Hematopoietic multipotent progenitor cell (in vitro differentiated cells): Measurements from ENCODE around the gene DNAJB6. TPM values are rescaled to one million over a fixed set of nuclear protein-coding genes. Genes with fewer than 3 reads are reported as not detected.
A peak's percentile ranks its signal among the peaks of the same experiment; 100 is the strongest.

ENCODE experiments used
- DNase-seq, 3 donors: peaks; one replicate each; pipeline ENCODE4 v3.0.0-alpha.2; 2011 to 2015; ENCODE audit warnings: low read depth in 2 of 3, low spot score in 2 of 3
- total RNA-seq: library from RNA; depleted of rRNA; stranded (reverse); fragments of >200 nt; gene quantifications from one replicate; pipeline ENCODE4 v1.2.3, GENCODE V29; 2012

Gene DNAJB6
- total RNA-seq: 106 TPM

DNA sequence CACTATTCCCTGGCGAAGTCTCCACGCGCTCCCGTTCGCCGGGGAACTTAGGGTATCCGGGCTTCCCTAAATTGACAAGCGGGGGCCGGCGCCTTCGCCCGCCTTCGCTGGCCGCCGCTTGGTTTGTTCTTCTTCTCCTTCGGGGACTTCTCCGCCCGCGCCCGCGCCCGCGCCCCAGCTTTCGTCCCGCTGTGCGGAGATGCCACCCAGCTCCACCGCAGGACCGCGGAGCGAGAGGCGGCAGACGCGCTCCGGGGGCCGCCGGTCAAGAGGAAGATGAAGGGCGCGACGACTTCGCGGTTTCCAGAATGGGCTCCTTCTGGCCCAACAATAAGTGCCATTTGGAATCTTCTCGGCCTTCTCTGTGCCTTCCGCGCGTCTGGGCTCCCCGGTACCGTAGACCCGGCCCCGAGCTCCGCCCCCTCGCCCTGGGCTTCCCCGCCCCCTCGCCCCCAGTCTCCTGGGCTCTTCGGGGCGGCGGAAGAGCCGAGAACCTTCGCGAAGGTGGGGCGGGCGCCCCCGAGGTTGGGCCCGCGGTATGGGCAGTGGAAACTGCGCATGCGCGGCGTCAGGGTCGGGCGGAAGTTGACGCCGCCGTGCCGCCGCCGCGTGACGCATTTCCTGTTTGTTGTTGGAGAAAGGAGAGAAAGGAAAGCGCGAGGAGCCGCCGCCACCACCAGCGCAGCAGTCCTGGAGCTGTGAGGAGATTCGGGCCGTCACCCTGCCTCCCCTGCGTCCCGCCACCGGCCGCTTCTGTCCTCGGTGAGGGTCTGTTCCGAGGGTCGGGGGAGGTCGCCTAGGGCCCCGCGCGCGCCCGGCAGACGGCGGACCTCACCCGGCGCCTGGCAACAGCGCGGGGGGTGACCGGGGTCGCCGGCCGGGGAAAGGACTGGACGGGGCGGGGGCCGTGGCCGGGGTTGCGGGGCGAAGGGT is at the start of gene DNAJB6:
Gene DNAJB6 (plus strand): TSS at position 622 of the 933 bp plus-strand sequence. CDS start 21,569 bp downstream, outside the sequence.
- peak; percentile 95 to 98 (median 97) for DNase-seq

DNA sequence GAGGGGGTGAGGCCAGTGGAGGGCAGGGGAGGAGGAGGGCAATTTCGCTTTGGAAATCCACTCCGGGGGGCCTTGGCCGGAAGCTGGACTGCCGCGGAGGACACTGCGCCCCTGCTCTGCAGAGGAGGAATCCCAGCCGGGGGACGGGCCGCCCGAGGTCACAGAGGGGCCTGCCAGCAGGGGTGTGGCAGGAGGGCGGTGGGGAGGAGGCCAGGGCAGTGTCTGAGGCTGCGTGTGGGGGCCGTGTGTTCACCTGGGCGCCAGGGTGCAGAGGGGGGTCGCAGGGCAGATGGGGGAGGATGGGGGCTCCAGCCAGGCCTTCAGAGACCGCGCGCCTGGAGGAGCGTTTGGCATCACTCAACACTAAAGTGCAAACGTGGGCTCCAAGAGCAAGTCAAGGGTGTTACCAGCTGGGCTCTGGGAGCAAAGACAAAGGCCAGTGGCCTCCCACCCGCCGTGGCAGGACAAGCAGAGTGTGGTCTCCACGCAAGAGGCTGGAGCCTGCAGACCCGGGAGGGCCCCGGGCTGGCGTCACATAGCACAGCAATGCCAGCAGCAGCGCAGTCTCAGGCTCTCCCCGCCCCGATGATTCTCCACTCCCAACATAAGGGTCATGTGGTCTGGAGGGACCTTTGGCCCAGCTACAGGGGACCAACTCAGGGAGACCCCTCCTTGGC is 45.3 kb upstream of the DNAJB6 start:
- DNase-seq: no peak

DNA sequence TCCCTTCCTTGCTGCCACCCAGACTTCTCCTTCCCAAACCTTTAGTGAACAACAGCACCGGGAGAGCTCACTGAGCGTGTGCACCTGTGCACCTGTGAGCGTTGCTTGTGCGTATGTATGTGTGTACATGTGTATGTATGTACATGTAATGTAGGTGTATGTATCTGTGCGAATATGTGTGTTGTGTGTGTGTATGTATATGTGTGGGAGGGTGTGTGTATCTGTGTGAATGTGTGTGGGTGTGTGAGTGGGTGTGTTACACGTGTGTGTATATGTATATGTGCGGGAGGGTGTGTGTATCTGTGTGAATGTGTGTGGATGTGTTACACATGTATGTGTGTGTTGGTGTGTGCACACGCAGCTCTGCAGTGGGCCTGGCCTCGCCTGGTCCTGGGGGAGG is 44.5 kb upstream of the DNAJB6 start:
- no peak for DNase-seq

DNA sequence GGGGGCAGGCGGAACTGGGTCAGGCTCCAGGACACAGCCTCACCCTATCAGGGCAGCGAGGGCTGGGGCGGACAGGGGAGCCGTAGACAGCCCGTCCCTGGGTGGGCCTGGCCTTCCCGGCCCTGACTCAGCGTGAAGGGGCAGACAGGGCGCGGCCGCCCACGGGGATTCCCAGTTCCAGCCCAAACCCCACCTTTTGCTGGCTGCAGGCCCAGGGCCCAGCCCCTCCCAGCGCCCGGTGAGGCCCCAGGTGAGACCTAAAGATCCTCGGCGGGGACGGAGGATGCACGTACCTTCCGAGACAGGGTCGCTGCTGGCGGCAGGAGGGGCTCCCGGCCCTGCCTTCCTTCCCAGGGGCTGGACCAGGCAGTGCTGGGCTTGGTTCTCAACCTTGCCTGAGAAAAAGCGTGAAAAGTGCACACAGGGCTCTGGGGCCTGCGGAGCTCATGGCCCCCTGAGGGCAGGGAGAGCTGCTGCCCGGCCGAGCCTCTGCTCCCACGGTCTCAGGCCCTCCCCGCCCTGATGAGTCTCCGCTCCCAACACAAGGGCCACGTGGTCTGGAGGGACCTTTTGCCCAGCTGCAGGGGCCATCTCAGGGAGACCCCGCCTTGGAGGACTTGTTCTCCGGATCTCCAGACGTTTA is 43.9 kb upstream of the DNAJB6 start:
- DNase-seq: no peak

DNA sequence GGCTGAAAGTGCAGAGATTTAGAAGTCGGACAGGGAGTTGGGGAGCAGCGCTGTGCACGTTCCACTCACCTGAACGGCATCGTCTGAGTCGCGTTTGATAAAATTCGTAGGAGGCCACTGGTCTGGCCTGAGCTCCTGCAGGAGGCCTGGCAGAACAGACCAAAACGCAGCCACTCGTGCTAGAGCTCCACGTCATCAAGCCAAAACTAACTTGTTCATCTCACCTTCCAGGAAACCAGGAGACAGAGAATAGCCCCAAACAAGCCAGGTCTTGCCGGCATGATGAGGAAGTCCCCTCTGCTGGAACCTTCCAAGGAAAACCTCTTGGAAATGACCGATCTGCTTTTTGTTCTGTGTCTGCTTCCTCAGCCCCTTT is 43.4 kb upstream of the DNAJB6 start:
- DNase-seq: no peak

DNA sequence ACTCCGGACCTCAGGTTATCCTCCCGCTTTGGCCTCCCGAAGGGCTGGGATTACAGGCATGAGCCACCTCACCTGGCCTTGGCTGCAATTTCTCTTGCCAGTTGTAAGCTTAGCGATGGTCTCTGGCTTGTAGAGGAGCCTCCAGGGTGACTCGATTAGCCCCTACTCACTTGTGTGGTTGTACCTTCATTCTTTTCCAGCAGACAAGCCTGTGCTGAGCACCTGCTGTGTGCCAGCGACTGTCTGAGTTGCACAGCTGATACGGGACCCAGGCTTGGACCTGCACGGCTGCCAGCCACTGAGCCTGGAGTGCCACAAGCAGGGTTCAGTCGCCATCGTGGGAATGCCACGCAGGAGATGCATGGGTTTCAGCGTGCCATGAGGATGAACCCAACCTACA is 42.0 kb upstream of the DNAJB6 start:
- no peak for DNase-seq

DNA sequence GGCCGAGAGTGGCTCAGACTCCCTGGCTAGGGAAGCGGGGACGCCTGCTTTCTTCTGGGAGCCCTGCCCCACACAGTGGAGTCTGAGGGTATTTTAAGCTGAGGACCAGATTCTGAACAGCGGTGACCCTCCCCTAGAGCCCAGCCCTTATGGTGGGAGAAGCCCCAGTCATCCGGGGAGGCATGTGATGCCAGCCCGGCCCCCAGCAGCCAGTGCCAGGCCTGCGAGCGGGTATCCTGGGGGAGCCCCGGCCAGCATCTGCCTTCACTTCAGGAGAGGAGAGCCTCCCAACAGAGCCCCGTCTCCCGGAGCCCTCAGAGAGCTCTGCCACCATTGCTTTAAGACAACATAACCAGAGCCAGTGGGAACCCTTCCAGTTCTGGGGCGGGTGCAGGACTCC is 41.5 kb upstream of the DNAJB6 start:
- no peak for DNase-seq

DNA sequence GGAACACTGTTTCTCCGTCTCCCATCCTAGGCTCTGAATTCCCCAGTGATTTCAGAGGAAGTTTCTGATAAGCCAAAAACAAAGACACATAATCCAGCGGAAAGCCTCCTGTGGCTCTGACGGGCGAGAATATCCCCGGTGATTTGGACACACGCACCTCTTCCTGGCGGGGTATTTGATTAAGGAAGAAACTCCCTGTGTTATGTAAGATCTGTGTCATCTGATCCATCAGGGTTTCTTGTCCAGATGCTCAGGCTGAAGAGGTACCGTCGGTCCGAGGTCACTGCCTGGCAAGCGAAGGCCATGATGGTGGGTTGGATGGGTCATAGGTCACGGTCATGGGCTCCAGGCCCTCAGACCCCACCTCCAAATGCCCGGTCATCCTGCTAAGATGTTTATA is 39.6 kb upstream of the DNAJB6 start:
- no peak for DNase-seq

DNA sequence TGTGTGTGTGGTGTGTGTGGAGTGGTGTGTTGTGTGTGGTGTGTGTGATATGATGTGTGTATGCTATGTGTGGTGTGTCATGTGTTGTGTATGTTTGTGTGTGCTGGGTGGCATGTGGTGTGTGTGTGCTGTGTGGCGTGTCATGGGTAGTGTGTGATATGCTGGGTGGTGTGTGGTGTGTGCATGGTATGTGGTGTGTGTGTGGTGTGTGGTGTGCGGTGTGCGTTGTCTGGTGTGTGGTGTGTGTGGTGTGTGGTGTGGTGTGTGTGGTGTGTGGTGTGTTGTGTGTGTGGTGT is 37.5 kb upstream of the DNAJB6 start:
- DNase-seq: no peak

DNA sequence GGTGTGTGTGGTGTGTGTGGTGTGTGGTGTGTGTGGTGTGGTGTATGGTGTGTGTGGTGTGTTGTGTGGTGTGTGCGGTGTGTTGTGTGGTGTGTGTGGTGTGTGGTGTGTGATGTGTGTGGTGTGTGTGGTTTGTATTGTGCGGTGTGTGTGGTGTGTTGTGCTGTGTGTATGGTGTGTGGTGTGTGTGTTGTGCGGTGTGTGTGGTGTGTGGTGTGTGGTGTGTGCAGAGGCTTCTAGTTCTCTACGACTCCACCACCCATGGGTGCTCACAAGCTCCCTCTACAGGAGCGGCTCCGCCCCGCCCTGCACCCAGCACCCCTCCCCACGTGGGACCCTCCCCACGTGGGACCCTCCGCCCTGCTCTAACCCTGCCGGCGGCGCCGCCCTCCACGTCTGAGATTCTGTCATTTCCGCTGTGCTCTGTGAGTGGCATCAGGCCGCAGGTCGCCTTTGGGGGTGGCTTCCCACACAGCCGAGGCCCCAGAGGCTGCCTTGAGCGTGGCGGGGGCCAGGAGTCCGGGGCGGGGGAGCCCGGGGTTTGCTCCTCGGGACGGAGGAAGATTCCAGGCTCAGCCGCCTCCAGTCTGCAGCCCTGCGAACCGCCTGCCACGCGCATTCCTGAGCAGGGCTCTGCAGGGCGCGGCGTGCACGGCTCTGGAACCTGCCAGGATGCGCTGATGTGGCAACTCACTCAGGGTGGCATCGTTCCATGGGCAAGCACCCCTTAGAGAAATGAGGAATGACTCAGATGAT is 37.0 kb upstream of the DNAJB6 start:
- DNase-seq: peak in 2 of 3 donors; percentile 57 to 67

DNA sequence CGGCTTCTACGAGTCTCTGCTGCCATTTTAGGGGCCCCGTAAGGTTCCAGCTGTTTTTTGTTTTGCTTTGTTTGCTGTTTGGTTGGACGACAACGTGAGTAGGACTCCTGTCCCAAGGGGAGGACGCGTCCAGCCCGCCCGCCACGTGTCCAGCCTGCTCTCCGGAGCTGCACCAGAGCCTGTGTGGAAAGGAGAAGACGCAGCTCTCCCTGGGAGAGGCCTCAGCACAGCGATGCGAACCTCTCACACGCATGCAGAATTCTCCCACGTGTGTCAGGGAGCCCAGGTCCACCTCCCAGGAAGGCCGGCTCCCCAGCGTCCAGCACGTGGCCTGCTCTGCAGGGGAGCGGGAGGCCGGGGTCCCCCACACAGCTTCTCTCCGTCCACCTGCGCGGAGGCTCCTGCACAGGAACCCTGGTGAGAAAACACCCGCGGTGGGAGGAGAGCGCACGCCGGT is 36.4 kb upstream of the DNAJB6 start:
- no peak for DNase-seq

DNA sequence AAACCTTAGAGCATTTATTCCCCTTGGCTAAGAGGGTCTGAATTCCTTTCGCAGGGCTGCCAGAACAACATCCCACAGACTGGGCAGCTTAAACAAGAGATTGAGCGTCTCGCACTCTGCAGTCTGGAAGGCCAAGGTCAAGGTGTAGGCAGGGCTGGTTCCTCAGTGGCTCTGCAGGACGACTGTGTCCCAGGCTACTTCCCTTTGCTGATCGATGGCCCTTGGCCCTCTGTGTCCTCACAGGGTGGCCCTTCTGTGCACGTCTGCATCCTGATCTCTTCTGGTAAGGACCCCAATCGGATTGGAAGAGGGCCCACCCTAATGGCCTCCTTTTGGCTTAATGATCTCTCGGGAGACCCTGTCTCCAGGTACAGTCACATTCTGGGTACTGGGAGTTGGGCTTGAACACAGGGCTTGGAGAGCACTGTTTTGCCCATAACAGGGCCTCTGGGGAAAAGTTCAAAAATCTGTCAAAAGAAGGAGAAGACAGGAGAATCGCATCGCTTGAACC is 35.1 kb upstream of the DNAJB6 start:
- no peak for DNase-seq

DNA sequence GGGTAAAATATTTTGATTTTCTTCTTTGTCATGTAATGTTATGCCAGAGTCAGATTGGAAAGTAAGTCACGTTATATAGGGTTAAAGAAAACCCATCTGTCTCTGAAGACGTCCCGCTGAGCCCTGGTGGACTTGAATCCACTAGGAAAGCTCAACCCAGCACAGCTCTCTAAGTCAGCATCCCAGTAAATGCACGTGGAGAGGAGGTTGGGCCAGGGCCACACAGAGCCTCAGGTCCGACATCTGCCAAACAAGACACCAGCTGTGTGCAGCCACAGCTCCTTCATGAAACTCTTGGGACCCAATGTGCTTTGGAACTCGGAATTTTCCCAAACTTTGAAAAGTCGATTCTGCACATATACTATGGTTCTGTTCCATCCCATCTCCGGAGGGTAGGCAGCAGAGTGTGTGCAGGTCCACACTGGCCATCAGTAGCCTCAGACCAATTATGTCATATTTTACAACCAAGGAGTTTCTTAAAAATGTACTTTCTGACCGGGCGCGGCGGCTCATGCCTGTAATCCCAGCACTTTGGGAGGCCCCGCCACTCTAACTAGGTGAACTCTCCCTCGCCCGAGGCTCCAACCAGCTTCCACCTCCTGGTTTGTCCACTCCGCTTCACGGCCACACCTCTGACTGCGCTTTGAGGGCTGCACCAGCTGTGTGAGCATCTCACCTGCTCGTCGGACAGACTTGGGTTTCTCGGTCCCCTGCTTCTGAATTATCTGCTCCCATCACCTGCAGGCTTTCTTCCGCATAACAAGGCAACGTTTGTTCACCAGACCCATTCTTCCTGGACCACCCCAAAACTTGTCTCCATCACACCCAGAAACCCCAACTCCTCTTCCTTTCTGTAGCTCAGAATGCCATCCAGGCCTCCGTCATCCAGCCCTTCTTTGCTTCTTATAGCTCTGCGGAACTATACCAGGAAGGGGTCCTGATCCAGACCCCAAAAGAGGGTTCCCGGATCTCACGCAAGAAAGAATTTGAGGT is 29.7 kb upstream of the DNAJB6 start:
- no peak for DNase-seq

DNA sequence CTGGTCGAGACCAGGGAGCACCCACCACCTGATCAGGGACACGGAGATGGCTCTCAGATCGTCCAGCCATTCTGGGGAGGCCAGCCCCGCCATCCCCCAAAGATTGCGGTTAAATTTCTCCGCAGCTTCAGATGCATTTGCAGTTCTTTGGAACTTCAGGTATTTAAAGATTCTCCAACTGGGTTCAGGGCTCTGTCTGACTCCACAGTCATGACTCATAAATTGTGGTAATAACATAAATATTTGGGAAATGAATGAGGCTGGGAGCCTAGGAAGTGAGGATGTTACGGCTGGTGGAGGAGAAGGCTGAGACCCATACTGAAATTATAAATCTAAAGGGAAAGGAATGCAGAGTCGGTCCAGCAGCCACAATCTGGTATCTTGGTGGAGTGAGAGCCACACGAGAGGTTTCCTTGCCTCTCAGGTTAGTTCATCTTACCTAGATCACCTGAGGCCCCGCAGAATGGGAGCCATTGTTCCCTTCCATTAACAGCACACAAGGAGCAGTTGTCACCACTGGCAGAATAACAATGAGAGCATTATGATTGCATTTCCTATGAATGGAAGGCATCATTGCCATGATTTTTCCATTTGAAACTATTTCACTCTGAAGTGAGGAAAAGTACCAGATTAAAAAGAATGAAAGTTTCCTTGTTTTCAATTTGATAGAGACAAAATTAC is 26.7 kb upstream of the DNAJB6 start:
- no peak for DNase-seq

DNA sequence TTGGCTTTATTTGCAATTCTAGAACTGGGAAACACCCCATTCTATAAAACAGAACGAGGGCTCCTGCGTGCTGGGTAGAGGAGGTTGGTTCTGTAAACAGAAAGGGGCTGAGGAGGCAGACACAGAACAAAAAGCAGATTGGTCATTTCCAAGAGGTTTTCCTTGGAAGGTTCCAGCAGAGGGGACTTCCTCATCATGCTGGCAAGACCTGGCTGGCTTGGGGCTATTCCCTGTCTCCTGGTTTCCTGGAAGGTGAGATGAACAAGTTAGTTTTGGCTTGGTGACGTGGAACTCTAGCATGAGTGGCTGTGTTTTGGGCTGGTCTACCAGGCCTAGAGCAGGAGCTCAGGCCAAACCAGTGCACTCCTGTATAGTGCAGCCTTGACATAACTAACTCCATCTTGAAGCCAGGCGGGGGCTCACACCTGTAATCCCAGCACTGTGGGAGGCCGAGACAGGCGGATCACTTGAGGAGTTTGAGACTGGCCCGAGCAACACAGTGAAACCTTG is 26.1 kb upstream of the DNAJB6 start:
- DNase-seq: no peak

DNA sequence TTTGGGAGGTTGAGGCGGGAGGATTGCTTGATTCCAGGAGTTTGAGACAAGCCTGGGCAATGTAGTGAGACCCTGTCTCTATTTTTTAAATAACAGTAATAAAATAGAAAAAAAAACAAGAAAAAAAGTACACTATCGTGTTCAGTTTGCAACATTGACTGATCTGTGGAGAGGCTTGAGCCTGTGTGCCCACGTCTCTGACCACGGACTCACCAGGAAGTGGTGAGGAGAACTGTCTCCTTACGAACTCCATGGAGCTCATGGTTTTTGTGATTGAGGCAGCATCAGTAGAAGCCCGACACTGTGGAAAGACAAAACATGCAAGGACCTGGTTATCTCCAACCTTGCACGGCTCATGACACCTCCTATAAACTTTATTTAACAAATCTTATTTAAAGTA is 23.9 kb upstream of the DNAJB6 start:
- DNase-seq: no peak

DNA sequence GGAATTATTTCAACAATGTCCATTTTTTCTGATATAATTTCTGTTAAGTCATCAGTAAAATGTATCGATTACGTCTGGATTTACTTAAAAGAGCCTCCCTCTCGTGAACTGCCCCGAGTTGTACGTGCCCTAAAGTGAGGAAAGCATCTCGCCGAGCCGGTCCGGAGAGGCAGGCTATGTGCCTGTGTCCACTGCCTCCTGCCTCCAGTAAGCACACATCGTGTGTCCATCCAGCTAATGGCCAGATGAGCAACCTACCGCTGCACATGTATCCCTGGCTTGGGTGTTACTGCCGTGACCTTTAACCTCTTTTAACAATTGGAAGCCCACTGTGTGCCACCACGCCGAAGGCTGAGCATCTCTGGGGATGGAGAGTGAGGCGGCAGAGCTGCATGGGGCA is 23.2 kb upstream of the DNAJB6 start:
- DNase-seq: no peak

DNA sequence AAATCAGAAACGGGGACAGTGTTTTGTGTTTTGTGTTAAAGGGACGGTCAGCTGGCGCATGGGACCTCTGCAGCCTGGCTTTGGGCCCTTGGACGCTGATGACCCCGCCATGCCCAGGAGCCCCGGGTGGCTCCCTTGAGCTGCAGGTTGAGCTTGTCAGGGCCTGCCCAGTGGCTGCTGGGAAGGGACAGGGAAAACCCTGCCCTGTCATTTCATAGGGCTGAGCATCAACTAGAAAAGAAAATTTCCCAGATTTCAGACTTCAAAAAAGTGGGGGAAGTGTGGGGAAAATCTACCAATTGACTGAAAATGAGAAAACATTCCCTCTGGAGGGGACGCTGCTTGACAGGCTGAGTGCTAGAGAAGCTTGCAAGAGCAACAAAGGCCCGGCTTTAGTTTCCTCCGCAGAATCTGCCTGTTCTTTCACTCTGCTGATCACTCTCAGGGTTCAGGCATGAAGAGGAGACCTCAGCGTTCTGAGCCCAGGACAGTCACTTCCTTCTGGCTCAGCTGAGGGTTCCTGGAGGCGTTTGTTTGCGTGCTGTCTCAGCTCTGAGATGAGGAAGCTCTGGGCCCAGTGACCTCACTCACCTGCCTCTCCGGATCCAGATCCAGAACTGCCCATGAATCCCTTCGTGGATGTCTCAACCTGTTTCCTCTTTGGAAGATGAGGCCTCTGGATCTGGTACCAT is 18.6 kb upstream of the DNAJB6 start:
- DNase-seq: peak in 2 of 3 donors; percentile 77 to 80
